ENCODE data around the gene PLA2G6.

The PLA2G6 gene

DNA sequence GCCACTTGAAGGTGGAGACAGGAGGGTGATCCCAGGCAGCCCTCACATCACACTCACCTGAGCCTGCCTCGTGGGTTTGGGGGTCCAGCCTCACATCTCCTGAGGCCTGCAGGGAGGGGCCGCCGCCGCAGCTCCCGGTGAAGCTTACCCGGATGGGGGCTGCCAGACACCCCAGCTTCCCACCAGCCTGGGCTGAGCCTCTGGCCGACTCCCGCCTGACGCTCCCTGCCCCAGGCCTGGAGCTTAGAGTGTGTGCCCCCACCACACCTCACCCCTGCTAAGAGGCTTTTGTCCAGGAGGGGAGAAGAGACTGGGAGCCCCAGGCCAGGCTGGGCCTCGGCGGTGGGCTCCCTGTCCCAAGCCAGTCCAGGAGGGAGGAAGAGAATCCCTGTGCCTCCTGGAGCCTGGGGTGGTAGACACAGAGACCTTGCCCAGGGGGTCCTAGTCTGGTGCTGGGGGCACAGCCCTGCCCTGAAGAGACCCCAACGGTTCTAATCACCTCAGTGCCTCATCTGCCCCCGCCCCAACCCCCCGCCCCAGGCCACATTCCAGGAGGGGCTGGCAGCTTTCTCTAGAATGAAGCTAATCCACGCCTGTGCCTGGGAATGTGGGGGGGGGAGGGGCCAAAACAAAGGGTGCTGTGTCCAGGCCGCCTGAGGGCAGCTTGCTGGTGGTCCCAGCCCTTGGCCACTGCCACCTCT is 97.5 kb downstream of the PLA2G6 start, which contains the start of gene SLC16A8:
SLC16A8 (minus strand) TSS at position 254 of the 701 bp plus-strand sequence. CDS start 1,311 bp downstream, outside the sequence.
- Histone ChIP-seq H3K4me3 (no peak within 1 kb of the TSS), H3K27ac (no peak within 1 kb of the TSS), H3K4me1 (peaks cover 0 to 37% (median 29%) of the 10 kb centered on the region in 4 donors), H3K27me3 (peaks cover 0 to 32% of the 10 kb centered on the region in 2 donors), H3K9me3 (no peaks in the 10 kb centered on the region), H3K36me3 (peaks cover 0 to 21% (median 17%) of the 10 kb centered on the region in 3 donors)
- TF ChIP-seq, protein P1, sequence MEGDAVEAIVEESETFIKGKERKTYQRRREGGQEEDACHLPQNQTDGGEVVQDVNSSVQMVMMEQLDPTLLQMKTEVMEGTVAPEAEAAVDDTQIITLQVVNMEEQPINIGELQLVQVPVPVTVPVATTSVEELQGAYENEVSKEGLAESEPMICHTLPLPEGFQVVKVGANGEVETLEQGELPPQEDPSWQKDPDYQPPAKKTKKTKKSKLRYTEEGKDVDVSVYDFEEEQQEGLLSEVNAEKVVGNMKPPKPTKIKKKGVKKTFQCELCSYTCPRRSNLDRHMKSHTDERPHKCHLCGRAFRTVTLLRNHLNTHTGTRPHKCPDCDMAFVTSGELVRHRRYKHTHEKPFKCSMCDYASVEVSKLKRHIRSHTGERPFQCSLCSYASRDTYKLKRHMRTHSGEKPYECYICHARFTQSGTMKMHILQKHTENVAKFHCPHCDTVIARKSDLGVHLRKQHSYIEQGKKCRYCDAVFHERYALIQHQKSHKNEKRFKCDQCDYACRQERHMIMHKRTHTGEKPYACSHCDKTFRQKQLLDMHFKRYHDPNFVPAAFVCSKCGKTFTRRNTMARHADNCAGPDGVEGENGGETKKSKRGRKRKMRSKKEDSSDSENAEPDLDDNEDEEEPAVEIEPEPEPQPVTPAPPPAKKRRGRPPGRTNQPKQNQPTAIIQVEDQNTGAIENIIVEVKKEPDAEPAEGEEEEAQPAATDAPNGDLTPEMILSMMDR (IDR thresholded peaks at IDR 0.05), result no peak
- DNase-seq, result no peak
- intact Hi-C loops (cut with DNase I; ENCODE audit: low total_unique reads), result no loop called here

DNA sequence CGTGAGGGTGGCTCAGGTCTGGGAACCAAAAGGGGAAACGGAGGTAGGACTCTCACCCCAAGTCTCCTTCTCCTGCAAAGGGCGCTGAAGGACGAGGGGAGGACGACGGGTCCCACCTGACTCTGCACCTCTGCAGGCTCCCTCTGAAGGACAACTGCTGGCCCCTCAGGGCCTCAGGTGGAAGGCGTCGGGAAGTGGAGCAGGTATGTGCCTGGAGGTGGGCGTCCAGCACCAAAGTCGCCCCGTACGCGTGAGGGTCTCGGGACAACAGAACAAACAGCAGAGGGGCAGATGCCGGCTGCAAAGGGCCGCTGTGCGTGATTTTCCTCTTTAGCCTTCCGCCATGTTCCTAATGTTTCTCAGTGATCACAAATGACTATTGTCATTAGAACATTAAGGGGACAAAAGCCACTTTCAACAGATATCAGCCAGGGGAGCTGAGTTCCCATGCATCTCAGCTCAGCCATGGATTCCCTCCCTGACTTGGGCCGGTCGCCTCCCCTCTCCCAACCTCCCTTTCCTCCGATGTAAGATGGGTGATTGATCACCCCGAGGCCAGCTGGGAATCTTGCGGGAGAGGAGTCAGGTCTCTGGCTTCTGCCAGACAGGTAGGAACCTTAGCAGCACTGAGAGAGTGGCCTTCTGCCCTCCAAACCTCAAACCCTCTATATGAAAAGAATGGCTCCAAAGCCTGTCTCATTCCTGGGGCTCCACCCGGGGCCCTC is 98.5 kb downstream of the PLA2G6 start:
- Histone ChIP-seq H3K4me3 (no peak overlapping the region), H3K9me3 (no peaks in the 10 kb centered on the region), H3K4me1 (peaks cover 0 to 28% (median 22%) of the 10 kb centered on the region in 4 donors), H3K27me3 (peaks cover 0 to 23% of the 10 kb centered on the region in 2 donors), H3K36me3 (peaks cover 0 to 21% (median 17%) of the 10 kb centered on the region in 3 donors), H3K27ac (no peak overlapping the region)
- no peak for DNase-seq
- intact Hi-C loops (cut with DNase I; ENCODE audit: low total_unique reads), result no loop called here
- TF ChIP-seq, protein P1 (IDR thresholded peaks at IDR 0.05), result no peak

- intact Hi-C loops (cut with DNase I; ENCODE audit: low total_unique reads), result no loop called here
- TF ChIP-seq, protein P1 (IDR thresholded peaks at IDR 0.05), result no peak
- peaks cover 0 to 26% (median 17%) of the 10 kb centered on the region in 3 donors for H3K36me3 ChIP-seq
- no peak for DNase-seq
- H3K27me3 ChIP-seq, result peaks cover 0 to 14% of the 10 kb centered on the region in 2 donors
- peak overlapping the region in 1 of 2 donors; percentile 59 for H3K27ac ChIP-seq
- H3K4me3 ChIP-seq, result peak overlapping the region; percentile 45 to 49
- no peaks in the 10 kb centered on the region for H3K9me3 ChIP-seq
- H3K4me1 ChIP-seq, result peaks cover 0 to 28% (median 22%) of the 10 kb centered on the region in 4 donors
Measured at GRCh38 chr22:38081941-38082828, 99.4 kb downstream of the PLA2G6 start.

DNA sequence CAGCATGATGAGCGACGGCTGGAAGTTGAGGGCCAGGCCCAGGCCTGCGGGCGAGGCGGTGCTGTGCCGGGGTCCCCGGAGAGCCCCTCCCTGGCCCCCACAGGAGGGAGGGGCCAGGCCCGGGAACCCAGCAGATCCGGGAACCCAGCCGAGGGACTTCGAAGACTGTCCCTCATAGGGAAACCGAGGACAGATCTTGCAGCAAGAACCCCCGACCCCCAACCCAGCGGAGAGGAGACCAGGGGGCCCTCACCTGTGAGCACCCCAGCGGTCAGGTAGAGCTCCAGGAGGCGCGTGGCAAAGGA is 100.0 kb downstream of the PLA2G6 start:
- peak overlapping the region; percentile 10 to 59 for H3K27ac ChIP-seq

More for the DNA sequence above, 100.0 kb downstream of the PLA2G6 start:
- Histone ChIP-seq H3K4me1 (peaks cover 0 to 28% (median 22%) of the 10 kb centered on the region in 4 donors), H3K27me3 (peaks cover 0 to 12% of the 10 kb centered on the region in 2 donors), H3K36me3 (peaks cover 0 to 25% (median 17%) of the 10 kb centered on the region in 3 donors), H3K9me3 (no peaks in the 10 kb centered on the region), H3K4me3 (peak overlapping the region; percentile 45 to 49)
- TF ChIP-seq, protein P1 (IDR thresholded peaks at IDR 0.05), result no peak
- intact Hi-C loops (cut with DNase I; ENCODE audit: low total_unique reads), result no loop called here
- DNase-seq, result no peak
